DND-41 (cell line): Measurements from ENCODE around the gene RNF212B.
"Not testable (repeated sequence)": the region's sequence is repeated elsewhere in the genome, so short reads cannot be mapped to it uniquely, and the experiment has no call there.

Source experiments
- CTCF ChIP-seq: IDR thresholded peaks from 2 replicates; pipeline ENCODE4 v1.5.1; 2012; ENCODE audit warnings: borderline replicate concordance, low read length, moderate library complexity, mild to moderate bottlenecking; ENCODE audit not compliant: poor library complexity, severe bottlenecking; ENCODE audit errors: extremely low read depth
- EZH2 ChIP-seq: IDR thresholded peaks from 3 replicates; pipeline ENCODE4 v1.6.1; 2012; ENCODE audit warnings: borderline replicate concordance, low read depth, mild to moderate bottlenecking, moderate library complexity, low read length, inconsistent platforms; ENCODE audit not compliant: severe bottlenecking

GRCh38 chr14:23241061-23241715 lies 3.5 kb downstream of the RNF212B start:
- not testable (repeated sequence) for TF ChIP-seq CTCF, EZH2
